HG03025 (cell line): ENCODE measurements around the gene COBLL1.

Source experiments
- ATAC-seq: cut with Tn5 transposase; IDR thresholded peaks from one replicate; pipeline ENCODE4 v1.9.1; 2021; ENCODE audit warnings: mild to moderate bottlenecking, moderate library complexity; ENCODE audit not compliant: unreplicated experiment, low FRiP score

Gene COBLL1

DNA sequence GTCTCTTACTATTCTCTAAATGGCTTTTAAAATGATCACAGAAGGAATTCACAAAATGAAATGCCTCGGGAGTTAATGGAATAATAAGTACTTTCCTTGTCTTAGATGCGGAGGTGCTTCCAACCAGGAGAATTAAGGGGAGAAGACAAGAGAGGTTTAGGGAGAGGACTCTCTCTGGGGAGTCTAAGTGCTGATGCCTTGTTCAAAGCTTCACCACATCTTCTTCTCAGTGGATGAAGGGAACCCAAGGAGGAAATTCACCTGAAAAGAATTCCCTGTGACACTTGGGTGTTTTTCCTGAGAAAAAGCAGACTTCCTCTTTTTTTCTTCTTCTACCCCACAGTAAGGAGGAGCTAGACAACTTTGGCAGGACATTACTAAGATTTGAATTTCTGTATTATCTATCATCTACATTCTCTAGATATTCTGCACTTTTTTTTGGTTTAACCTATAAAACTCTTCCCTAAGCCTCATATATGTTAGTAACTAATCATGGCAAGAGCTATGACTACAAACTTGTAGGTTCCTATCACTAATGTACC, 150.2 kb downstream of the COBLL1 start:
- no peak for ATAC-seq

DNA sequence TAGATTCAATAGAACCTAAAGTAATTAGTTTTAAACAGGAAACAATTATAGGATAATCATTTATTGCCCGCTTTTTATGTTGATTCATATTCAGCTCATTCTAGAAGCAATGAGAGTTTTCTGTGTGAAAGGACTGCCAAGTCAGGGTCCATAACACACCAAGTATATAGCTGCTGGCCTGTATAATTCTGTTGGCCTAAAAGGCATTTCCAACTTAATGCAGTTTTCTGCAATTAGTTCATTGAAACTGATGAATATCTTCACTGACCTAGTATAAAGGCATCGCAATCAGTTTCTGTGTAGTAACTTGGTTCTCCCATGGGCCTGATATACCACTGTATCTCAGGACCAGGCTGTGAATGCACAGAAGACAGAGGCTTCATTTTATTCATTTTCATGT, 151.3 kb downstream of the COBLL1 start:
- ATAC-seq = no peak

DNA sequence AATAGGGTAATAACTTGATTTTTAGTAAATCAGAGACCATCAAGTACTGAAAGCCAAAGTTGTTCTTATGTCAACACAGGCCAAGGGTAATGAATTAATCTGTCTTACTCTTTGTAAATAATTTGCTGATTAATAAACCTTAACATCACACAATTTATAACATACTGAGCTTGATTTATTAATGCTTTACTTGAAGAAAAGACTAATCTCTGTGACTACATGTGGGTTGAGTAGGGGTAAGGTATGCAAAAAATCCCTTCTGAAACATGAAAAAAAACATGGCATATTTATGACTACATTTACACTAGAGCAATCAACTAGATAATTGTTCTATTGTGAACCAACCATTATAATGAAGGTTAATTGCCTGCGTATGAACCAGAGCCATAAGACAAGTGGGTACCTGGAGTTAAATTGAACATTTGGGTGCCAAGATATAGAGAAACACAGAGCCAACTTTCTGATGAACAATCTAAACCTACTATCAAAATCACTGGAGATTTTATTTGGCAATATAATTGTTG, 152.7 kb downstream of the COBLL1 start:
- ATAC-seq = no peak

DNA sequence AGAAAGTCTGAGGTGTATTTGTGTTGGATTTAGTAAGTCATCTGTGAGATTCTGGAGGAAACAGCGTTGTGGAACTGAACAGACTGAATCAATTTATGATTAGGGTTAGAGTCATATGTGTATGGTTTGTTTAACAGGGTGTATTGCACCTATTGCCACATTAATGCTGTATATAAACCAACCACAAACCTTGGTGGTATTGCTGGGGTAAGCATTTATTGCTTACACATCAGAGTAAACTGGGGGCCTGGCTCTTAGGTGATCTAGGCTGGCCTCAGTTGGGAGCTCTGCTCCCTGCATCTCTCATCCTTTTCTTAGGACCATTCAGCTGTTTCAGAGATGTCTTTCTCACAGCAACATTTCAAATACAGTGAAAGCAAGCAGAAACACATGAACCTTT, 160.6 kb downstream of the COBLL1 start:
- ATAC-seq = no peak

DNA sequence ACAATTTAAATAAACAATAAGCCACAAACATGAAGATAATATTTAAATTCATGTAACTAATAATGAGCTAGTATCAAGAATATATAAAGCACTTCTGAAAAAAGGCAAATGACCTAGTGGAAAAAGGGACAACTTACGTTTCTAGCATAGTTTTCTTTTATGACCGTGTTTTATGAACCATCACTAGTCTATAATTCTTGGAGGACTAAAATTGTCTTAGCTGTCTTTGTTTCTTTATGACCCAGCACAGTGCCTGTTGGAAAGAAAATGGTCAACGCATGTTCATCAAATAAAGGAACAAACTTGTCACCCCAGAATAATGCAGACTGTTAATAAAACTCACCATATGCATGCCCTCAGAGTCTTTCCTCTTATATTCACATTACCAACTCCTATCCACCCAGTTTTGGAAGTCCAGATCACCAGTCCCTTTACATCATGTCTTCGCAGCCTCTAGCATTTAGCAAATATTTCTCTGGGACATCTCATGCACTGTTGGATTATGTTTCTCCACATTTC, 162.9 kb downstream of the COBLL1 start:
- ATAC-seq = no peak

DNA sequence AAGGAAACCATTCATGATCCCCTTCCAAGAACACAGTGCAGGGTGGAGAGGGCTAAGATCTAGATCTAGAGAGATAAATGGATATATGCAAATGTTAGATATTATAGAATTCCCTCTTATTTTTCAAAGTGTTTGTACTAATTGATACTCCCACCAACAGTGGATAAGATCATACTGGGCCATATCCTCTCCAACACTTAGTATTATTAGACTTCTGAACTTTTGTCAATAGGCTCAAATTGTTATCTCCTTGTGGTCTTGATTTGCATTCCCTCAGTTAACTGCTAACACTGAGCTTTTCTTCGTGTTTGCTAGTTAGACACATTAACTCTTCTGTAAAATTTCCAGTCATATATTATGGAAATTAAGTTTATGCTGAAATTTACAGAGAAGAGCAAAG, 163.9 kb downstream of the COBLL1 start:
- ATAC-seq = no peak

DNA sequence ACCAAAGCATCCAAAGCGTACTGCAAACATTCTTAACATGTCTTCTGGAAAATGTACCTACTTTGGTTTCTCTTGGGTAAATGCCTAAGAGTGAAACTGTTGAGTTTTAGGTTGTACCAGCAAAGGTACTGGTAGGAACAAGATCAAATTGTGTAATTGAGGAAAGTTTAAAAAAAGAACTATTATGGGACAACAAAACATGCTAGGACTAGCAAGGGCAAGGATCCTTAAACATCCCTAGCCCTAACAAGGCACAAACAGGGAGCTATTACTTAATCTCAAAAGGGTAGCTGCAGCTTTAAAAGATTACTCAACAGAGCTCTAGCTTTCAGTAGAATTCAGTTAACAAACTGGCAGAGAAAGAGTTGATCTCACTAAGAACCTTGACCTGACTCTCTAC, 164.4 kb downstream of the COBLL1 start:
- ATAC-seq = no peak

DNA sequence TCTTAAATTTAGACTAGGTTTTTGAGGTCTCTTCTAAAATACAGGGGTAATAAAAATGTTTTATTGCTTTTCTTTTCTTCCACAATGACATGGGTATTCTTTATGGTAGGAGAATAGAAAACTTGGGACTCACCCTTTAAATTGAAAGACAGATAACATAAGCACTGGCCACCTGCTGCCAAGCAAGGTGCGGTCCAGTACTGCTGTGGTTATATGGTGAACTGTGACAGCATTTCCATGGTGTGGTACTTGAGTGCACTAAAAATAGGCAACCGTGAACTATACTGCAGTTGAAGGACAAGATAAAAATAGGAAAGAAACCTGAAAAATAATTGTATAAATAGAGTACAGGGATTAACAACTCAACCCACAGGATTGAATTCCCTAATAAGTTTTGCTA, 165.9 kb downstream of the COBLL1 start:
- no peak for ATAC-seq

DNA sequence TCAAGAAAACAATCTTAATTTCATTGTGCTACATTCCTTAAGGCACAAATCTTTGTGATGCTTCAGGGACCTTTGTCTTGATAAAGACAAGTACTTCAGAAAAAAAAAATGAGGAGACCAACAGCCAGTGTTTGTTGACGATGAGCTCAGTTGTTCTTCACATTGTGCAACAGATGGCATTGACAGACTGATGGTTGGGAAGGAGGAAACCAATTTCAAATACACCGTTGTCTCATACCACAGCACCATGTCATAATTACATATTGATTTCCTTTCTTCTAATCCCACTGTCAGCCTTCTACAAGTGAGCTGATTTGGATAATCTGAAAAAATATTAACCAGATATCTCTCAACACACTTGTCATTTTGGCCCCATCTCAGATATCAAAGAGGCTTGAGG, 166.6 kb downstream of the COBLL1 start:
- ATAC-seq = no peak

DNA sequence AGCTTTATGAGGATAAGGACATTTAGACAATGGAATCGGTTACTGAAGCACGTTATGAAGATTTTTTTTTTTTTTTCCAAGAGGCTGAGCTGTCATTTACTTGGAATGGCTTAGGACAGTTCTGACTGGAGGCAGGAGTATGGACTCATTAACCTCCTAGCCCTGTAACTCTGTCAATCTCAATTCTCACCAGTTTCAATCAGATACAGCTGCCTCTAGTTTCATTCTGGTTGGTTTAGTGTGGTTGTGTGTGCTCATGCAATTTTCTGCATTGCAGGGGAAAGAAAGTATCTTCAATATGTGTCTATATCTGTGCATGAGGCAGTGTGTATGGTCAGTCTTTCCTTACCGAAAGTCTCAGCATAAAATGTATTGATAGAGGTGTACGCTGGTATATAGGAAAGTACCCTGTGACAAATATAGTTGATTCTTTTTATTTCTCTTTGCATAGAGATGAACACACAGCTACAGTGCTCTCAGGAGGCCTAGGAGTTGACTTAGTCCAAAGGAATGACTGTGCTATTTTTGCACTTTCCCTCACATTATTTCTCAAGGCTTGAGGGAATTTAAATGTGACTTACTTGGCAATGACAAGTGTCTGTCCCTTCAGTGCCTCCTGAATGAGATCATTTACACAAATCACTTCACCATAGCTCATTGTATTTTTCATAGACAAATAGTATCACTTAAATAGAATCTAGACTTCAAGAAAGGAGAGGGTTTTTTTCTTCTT, 169.8 kb downstream of the COBLL1 start:
- no peak for ATAC-seq

DNA sequence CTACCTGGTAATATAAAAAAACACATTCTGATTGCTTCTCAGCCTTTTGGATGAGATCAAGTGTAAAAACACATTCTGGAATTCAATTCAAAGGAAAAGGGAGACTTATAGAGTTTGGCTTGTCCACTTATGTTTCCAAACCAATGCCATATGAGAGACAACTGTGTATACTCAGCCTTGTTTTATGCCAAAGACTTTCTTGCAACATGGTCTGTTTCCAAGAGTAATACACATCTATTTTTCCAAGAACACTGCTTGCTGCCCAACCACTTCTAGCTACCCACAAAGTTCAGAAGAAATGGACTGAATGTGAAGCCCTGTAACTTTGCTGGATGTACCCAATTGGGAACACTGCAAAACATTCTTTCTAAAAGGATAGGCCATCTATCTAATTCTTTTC, 172.3 kb downstream of the COBLL1 start:
- no peak for ATAC-seq

DNA sequence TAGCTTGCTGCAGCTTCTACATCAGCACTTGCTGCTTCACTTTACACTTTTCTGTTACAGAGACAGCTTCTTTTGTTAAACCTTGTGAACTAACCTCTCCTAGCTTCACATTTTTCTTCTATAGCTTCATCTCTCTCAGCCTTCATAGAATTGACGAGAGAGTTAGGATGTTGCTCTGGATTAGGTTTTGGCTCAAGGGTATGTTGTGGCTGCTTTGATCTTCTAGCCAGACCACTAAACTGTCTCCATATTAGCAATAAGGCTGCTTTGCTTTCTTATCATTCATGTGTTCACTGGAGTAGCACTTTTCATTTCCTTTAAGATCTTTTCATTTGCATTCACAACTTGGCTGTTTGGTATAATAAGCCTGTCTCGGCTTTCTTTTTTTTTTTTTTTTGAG, 174.1 kb downstream of the COBLL1 start:
- no peak for ATAC-seq

DNA sequence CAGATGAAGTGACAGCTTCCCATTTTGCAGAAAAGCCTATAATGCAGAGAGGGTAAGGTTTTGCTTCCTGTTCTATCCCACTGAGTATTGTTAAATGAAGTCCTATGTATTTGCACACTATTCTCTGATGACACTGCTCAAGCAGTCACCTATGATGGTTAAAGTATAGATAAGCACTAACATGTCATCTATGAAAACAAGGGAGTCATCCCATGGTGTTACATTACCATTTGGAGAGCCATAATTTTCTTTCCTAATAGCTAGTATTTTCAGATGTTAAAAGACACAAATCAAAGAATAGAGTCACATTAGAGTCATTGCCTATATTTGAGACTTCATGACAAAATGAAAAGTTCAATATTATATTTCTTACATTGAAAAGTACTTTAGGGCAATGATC, 177.6 kb downstream of the COBLL1 start:
- no peak for ATAC-seq

DNA sequence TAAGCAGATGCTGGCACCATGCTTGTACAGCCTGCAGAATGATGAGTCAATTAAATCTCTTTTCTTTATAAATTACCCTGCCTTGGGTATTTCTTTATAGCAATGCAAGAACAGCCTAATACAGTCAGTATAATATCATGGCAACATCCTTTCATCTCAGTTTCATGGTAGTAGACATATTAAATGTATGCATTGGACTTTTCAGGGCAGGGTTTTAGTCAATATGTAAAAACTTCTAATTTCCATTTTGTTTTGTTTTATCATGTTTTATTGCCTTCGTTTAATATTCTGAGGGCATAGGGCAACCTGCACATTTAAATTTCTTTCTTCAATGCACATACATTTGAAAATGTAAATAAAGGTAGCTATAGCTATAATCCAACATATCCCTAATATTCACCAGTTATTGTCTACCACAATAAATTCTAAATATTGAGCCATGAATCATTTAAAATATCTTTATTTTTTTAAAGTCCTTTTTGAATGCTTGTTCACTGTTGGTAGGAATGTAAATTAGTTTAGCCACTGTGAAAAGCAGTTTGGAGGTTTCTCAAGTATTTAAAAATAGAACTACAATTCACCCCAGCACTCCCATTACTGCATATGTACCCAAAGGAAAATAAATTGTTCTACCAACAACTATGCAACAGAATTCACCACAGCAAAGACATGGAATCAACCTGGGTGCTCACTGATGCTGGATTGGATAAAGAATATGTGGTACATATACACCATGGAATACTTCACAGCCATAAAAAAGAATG, 178.6 kb downstream of the COBLL1 start:
- ATAC-seq = no peak

DNA sequence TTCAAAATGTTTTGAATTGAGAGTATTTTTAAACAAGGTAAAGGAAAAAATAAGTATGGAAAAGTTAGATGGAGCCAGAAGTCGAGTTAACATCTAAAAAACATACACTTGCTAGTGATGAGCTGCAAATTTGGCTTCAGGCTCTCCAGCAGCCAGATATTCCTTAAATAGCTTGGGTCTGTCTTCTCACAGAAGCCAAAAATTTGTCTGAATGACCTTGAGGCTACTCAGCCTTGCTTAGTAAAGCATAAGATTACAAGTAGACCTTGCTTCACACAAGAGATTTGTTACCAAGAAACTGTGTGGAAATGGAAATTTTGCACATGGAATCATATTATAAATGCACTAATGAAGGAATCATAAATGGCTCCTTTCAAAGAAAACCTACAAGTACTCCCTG, 179.6 kb downstream of the COBLL1 start:
- no peak for ATAC-seq

DNA sequence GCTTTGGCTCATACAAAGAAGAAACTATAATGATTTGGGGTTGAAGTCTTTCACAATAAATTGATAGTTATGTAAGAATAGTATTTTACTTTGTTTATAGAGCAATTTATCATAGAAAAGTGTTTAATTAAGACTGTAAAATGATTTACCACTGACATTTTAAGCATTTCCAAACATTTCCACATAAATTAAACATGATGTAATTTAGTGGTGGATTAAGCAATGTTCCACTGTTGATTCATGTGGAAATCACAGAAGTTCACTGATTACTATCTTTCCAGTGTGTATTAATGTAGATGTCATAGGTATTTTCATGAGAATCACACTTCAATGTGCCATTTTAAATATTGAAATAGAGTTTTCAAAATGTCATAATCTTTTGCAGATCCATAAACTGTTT, 180.3 kb downstream of the COBLL1 start:
- no peak for ATAC-seq

DNA sequence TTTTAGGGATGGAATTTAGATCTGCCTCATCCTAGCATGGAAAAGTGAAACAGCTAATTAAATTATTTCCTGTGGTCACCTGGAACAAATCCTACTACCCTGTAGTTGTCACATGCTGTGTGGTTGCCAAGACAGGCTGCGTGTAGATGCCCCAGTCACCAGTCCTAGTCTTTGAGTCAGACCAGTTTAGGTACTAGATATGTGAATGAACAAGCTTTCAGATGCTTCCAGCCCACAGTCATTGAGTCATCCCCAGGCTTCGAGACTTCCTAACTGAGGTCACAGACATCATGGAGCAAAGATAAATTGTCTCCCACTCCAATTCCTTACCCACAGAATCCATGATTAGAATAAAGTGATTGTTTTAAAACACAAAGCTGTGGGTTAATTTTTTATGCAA, 184.5 kb downstream of the COBLL1 start:
- no peak for ATAC-seq

DNA sequence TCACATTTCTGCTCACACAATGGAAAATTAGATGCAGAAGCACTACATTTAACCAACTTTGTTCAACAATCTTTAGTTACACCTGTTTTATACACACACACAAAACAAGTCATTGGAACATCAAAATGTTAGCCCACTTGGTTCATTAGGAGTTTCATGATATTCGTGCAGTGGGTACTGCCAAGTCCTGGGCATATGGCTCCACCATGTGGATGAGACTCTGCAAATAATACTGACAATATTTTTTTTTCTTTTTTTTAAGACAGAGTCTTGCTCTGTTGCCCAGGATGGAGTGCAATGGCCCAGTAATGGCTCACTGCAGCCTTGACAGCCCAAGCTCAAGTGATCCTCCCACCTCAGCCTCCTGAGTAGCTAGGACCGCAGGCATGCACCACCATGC, 185.9 kb downstream of the COBLL1 start:
- no peak for ATAC-seq

DNA sequence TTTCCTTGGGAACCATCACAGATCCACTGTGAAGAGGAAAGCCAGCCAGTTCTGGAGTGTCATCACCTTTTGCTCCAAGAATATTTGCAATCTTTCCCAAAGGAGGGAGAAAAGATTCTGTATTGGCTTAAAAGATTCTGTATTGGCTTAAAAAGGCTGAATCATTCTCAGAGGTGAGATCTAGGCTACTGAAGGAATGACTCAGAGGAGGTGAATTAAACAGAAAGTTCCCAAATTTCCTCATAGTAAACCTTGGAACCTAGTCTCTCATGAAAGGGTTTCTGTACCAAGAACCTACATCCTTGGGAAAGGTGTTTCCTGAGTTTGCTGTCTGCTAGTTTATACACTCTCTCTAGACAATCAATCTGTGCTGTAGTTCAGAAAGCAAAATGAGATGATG, 186.3 kb downstream of the COBLL1 start:
- ATAC-seq = no peak

DNA sequence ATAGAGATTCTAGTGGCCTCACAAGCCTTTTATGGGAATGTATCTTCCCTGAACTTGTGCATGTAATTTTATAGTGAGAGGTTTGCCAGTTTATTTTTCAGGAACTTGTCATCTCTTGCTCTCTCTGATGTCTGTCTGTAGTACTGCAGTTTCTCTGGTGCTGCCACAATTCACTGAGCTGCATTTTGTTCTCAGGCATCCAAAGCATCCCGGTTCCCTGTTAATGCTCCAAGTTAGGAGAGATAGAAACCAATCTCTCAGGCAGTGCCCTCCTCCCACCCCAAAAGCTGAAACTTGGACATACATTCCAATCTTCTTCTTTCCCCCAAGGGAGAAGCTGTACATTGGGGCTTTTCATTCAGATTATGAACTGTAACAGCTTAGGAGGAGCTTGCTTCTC, 190.3 kb downstream of the COBLL1 start:
- ATAC-seq = no peak

DNA sequence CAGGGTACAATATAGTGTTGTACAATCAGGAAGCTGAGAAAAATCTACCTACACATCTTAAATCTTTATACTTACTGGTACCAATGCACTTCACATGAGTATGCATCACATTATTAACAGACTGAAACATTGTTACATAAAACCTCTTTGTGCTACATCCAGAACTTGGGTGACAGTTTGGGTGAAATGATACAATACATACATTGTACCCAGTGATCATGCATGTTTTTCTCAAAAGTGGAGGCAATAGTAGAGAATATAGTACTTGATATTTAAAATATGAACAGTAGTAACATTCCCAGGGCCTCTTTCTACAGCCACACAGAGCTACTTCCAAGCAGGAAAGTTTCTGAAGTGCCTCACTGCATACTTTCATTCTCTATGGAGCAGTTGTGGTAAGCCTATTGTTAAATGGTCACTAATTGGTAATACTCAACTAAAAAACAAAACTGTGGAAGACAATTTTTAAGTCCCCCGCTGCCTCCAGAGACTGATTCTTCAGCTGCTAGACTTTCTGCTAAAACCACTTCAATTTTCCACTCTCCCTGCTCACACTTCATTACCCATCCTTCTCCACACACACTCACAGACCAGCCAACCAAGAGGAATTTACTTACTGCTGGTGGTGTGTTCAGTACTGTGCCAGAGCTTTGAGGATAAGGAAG, 197.5 kb downstream of the COBLL1 start:
- no peak for ATAC-seq
